Astrocyte (in vitro differentiated cells and primary cell): ENCODE results near the gene CHKA. TPM values are rescaled to one million over a fixed set of nuclear protein-coding genes. Genes with fewer than 3 reads are reported as not detected.

ENCODE experiments used
- DNase-seq: peaks from one replicate; pipeline ENCODE4 v3.0.0-alpha.2; 2010; ENCODE audit warnings: low read depth
- FAIRE-seq: peaks from 2 replicates; lab custom pipeline; 2011; peaks lifted over from hg19 to GRCh38; lab: Jason Lieb, UNC
- H2AFZ ChIP-seq: 2 replicates; pipeline ENCODE4 v1.6.0; 2012; ENCODE audit warnings: low read depth, low read length, inconsistent platforms
- H3K27ac ChIP-seq: 2 replicates; pipeline ENCODE4 v1.5.1; 2011; ENCODE audit warnings: low read depth, low read length, inconsistent platforms
- H3K27me3 ChIP-seq: 2 replicates; pipeline ENCODE4 v1.6.0; 2011; ENCODE audit warnings: low read length, inconsistent platforms; ENCODE audit not compliant: insufficient read depth
- H3K36me3 ChIP-seq: 2 replicates; pipeline ENCODE4 v1.5.1; 2011; ENCODE audit warnings: low read length, inconsistent platforms; ENCODE audit not compliant: insufficient read depth
- H3K4me1 ChIP-seq: 2 replicates; pipeline ENCODE4 v1.5.1; 2011; ENCODE audit warnings: low read length, inconsistent platforms; ENCODE audit not compliant: insufficient read depth
- H3K4me2 ChIP-seq: 2 replicates; pipeline ENCODE4 v1.6.0; 2012; ENCODE audit warnings: low read length, inconsistent platforms
- H3K4me3 ChIP-seq: 2 replicates; pipeline ENCODE4 v1.5.1; 2011; ENCODE audit warnings: low read depth, mild to moderate bottlenecking, low read length, inconsistent platforms; ENCODE audit not compliant: insufficient read depth
- H3K79me2 ChIP-seq: 2 replicates; pipeline ENCODE4 v1.6.0; 2012; ENCODE audit warnings: mild to moderate bottlenecking, low read length, inconsistent platforms; ENCODE audit not compliant: insufficient read depth
- H3K9ac ChIP-seq: 2 replicates; pipeline ENCODE4 v1.6.0; 2012; ENCODE audit warnings: mild to moderate bottlenecking, low read length, inconsistent platforms
- H3K9me3 ChIP-seq: 2 replicates; pipeline ENCODE4 v1.5.1; 2012; ENCODE audit warnings: low read depth, mild to moderate bottlenecking, low read length, inconsistent platforms; ENCODE audit not compliant: insufficient read depth
- H4K20me1 ChIP-seq: 2 replicates; pipeline ENCODE4 v1.6.0; 2012; ENCODE audit warnings: low read length, inconsistent platforms; ENCODE audit not compliant: insufficient read depth
- H3K27ac Mint-ChIP-seq: one replicate; pipeline ENCODE4 v1.8.0; 2021; ENCODE audit warnings: mild to moderate bottlenecking, mixed read lengths; ENCODE audit not compliant: unreplicated experiment
- H3K27me3 Mint-ChIP-seq: one replicate; pipeline ENCODE4 v1.8.0; 2021; ENCODE audit warnings: low read depth, mixed read lengths; ENCODE audit not compliant: unreplicated experiment
- H3K36me3 Mint-ChIP-seq: one replicate; pipeline ENCODE4 v1.8.0; 2021; ENCODE audit warnings: low read depth, mixed read lengths; ENCODE audit not compliant: unreplicated experiment
- H3K4me1 Mint-ChIP-seq: one replicate; pipeline ENCODE4 v1.8.0; 2021; ENCODE audit warnings: low read depth, mixed read lengths; ENCODE audit not compliant: unreplicated experiment
- H3K4me3 Mint-ChIP-seq: one replicate; pipeline ENCODE4 v1.8.0; 2021; ENCODE audit warnings: mild to moderate bottlenecking, moderate library complexity, mixed read lengths; ENCODE audit not compliant: unreplicated experiment
- H3K9me3 Mint-ChIP-seq: one replicate; pipeline ENCODE4 v1.8.0; 2021; ENCODE audit warnings: mild to moderate bottlenecking, mixed read lengths; ENCODE audit not compliant: unreplicated experiment
- EZH2 ChIP-seq: IDR thresholded peaks from 2 replicates; pipeline ENCODE4 v1.6.1; 2012; ENCODE audit warnings: mild to moderate bottlenecking, low read length, inconsistent platforms; ENCODE audit not compliant: insufficient read depth
- total RNA-seq: library from RNA; stranded (reverse); gene quantifications from 2 replicates; pipeline ENCODE4 v1.2.1, GENCODE V29; 2021
- TF ChIP-seq, protein P1 (sequence below): IDR thresholded peaks from 2 replicates; pipeline ENCODE4 v1.5.1; 2011; ENCODE audit warnings: low read depth, mild to moderate bottlenecking, inconsistent platforms, low read length, moderate library complexity; ENCODE audit not compliant: insufficient read depth

The CHKA gene
- total RNA-seq, 1 donor from 2014 or later = 37.7 TPM

DNA sequence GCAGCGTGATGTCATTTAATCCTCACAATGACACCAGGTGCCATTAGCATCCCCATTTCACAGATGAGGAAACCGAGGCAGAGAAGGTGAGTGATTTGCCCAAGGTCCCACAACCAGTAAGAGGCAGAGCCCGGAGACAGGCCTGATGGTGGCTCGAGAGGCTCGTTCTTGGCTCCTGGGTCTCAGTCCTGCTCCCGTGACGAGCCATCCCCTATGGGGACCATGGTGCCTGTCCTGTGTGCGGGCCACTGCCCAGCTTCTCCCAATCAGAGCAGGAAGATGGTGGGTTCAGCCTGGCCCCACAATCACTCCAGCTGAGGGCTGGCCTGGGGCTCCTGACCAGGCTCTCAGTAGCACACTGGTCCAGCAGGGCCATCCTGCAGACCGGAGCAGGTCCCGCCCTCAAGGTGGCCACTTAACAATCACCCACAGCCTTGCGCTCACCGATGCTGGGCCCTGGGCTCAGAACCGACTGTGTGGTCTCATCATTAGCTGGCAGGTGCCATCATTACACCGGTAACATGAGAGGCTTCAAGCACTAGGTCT, 107.5 kb downstream of the CHKA start:
- Mint-ChIP-seq H3K36me3 (peaks cover 2% of the 10 kb centered on the region), H3K4me3 (peak overlapping the region; percentile 50), H3K27me3 (peaks cover 4% of the 10 kb centered on the region), H3K9me3 (no peaks in the 10 kb centered on the region), H3K4me1 (peaks cover 21% of the 10 kb centered on the region), H3K27ac (peak overlapping the region; percentile 94)
- H3K4me3 ChIP-seq = peak overlapping the region; percentile 18
- no peak for DNase-seq
- H3K9me3 ChIP-seq = no peaks in the 10 kb centered on the region
- H2AFZ ChIP-seq = no peak overlapping the region
- no peak for FAIRE-seq
- peaks cover 16% of the 10 kb centered on the region for H3K79me2 ChIP-seq
- H3K4me1 ChIP-seq = peaks cover 58% of the 10 kb centered on the region
- peak overlapping the region; percentile 70 for H3K4me2 ChIP-seq
- H3K9ac ChIP-seq = peak overlapping the region; percentile 78
- H3K27ac ChIP-seq = peak overlapping the region; percentile 96
- H3K36me3 ChIP-seq = no peaks in the 10 kb centered on the region
- TF ChIP-seq, protein P1, sequence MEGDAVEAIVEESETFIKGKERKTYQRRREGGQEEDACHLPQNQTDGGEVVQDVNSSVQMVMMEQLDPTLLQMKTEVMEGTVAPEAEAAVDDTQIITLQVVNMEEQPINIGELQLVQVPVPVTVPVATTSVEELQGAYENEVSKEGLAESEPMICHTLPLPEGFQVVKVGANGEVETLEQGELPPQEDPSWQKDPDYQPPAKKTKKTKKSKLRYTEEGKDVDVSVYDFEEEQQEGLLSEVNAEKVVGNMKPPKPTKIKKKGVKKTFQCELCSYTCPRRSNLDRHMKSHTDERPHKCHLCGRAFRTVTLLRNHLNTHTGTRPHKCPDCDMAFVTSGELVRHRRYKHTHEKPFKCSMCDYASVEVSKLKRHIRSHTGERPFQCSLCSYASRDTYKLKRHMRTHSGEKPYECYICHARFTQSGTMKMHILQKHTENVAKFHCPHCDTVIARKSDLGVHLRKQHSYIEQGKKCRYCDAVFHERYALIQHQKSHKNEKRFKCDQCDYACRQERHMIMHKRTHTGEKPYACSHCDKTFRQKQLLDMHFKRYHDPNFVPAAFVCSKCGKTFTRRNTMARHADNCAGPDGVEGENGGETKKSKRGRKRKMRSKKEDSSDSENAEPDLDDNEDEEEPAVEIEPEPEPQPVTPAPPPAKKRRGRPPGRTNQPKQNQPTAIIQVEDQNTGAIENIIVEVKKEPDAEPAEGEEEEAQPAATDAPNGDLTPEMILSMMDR = no peak
- TF ChIP-seq EZH2 = no peak
- no peaks in the 10 kb centered on the region for H3K27me3 ChIP-seq
- H4K20me1 ChIP-seq = no peaks in the 10 kb centered on the region

DNA sequence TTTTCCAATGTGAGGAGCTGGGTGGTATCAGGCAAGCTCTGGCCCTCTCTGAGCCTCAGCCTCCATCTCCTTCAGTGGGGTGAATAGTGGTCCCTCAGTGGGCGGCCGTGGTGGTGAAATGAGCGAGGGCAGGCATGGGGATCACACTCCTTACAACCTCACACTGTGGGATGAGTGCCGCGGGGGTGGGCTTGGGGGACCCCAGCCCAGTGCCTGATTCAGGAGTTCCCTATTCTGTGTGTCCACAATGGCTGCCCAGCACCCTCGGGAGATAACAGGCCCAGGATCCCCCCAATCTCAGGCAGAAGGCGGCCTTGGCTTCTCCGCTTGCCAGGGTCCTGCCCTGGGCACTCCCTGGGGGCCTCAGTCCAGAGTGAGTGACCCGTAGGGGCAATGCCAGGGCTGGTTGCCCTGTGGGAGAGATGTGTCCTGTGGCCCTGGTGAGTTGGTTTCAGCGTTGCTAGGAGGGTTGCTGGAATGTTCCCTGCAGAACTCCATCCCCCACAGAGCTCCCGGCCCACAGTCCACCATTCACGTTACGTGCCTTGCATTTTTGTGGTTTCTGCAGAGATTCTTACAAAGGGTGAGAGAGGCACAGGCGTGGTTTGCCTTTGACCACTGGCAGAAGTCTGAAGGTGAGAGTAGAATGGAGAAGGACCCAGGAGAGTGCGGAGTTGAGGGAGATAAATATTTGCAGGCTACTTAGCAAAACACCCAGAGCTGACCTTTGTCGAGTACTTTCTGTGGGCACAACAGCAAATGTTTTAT, 108.2 kb downstream of the CHKA start:
- Histone ChIP-seq H3K4me1 (peaks cover 58% of the 10 kb centered on the region), H3K79me2 (peaks cover 16% of the 10 kb centered on the region), H3K27ac (peak overlapping the region; percentile 96), H3K9ac (peak overlapping the region; percentile 78), H2AFZ (peak overlapping the region; percentile 28), H3K27me3 (no peaks in the 10 kb centered on the region), H4K20me1 (no peaks in the 10 kb centered on the region), H3K9me3 (no peaks in the 10 kb centered on the region), H3K4me2 (peak overlapping the region; percentile 70), H3K4me3 (peak overlapping the region; percentile 18), H3K36me3 (no peaks in the 10 kb centered on the region)
- FAIRE-seq (peak; percentile 93), DNase-seq (peak; percentile 96)
- H3K4me1 Mint-ChIP-seq = peaks cover 21% of the 10 kb centered on the region
- no peak overlapping the region for H3K4me3 Mint-ChIP-seq
- H3K27ac Mint-ChIP-seq = peak overlapping the region; percentile 94
- H3K9me3 Mint-ChIP-seq = no peaks in the 10 kb centered on the region
- peaks cover 2% of the 10 kb centered on the region for H3K36me3 Mint-ChIP-seq
- H3K27me3 Mint-ChIP-seq = peaks cover 2% of the 10 kb centered on the region
- TF ChIP-seq, protein P1 = no peak
- TF ChIP-seq EZH2 = no peak
